Activated CD8-positive, alpha-beta memory T cell treated with anti-CD3 and anti-CD28 coated beads, Interleukin-2, amount 10 ng/mL, durations not matched to agents 7 days and 5 days (primary cell): ENCODE results near the gene IL36B. TPM values are rescaled to one million over a fixed set of nuclear protein-coding genes. Genes with fewer than 3 reads are reported as not detected.

Experiments used
- ATAC-seq: fragments of 150-1000 bp; cut with Tn5 transposase; one replicate; pipeline ENCODE4 v1.10.0; 2021; ENCODE audit warnings: moderate library complexity
- CTCF ChIA-PET: fragments of 350-600 bp; sonication (Branson Sonifier 250); formaldehyde crosslinking; loops from one replicate; lab custom pipeline; 2021; ENCODE audit warnings: antibody characterized with exemption; lab: Charles Lee
- DNase-seq: peaks from one replicate; pipeline ENCODE4 v3.0.0-alpha.2; 2020
- H3K27ac Mint-ChIP-seq: one replicate; pipeline ENCODE4 v1.8.0; 2021; ENCODE audit warnings: mild to moderate bottlenecking, mixed read lengths
- H3K27me3 Mint-ChIP-seq: one replicate; pipeline ENCODE4 v1.8.0; 2021; ENCODE audit warnings: mixed read lengths
- H3K36me3 Mint-ChIP-seq: one replicate; pipeline ENCODE4 v1.8.0; 2021; ENCODE audit warnings: mild to moderate bottlenecking, mixed read lengths
- H3K4me1 Mint-ChIP-seq: one replicate; pipeline ENCODE4 v1.8.0; 2021; ENCODE audit warnings: mixed read lengths
- H3K4me3 Mint-ChIP-seq: one replicate; pipeline ENCODE4 v1.8.0; 2021; ENCODE audit warnings: mild to moderate bottlenecking, moderate library complexity, mixed read lengths
- H3K9me3 Mint-ChIP-seq: one replicate; pipeline ENCODE4 v1.8.0; 2022; ENCODE audit warnings: low read depth, mixed read lengths
- total RNA-seq, 2 experiments: library from RNA; stranded (reverse); gene quantifications; one replicate each; pipeline ENCODE4 v1.2.3, GENCODE V29; 2021

The IL36B gene
- total RNA-seq, 2 experiments from 2014 or later: not detected

DNA sequence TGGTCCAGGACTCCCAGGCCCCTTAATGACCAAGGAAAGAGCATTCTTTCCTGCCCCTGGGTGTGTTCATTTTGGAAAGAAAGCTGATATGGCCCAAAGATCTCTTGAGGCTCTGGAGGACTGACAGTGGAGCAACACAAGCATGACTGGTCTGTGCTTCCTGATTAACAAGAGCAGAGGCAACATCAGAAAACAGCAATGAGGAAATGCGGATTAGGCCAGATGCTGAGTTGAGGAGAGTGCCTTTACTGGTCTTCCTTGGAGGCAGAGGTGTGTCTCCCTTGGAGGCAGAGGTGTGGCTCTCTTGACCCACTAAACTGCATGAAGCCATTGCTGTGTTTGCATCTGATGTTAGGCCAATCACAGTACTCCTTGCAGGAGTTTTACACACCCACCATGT, 19.9 kb downstream of the IL36B start:
- Mint-ChIP-seq H3K9me3 (no peaks in the 10 kb centered on the region), H3K27ac (no peak overlapping the region), H3K27me3 (peaks cover 48% of the 10 kb centered on the region), H3K36me3 (no peaks in the 10 kb centered on the region), H3K4me3 (no peak overlapping the region), H3K4me1 (no peaks in the 10 kb centered on the region)
- ATAC-seq (no peak), DNase-seq (no peak)
- CTCF ChIA-PET: interaction anchor here (1.1 kb wide), 1 partner anchor 10 kb away, joined by 3 read pairs; no protein-coding TSS in a partner anchor

DNA sequence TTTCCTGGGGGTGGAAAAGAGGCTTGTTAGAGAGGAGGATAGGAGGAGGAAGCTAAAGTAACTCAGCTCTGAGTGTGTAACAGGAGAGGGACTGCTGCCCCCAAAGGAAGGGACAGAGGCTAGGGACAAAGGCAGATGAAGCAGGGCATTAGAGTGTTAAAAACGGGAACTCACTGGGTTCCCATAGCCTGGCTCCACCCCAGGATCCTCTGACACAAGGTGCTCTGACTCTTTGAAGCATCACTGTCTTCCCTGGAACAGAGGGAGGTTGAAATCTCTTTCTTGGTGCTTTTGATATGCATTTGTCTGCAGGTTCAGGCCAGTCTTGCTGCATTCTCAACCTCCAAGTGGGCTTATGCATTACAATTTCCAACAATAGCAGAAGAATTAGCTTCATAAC, 24.6 kb downstream of the IL36B start:
- Mint-ChIP-seq H3K4me3 (no peak overlapping the region), H3K4me1 (no peaks in the 10 kb centered on the region), H3K27ac (no peak overlapping the region), H3K36me3 (no peaks in the 10 kb centered on the region), H3K9me3 (no peaks in the 10 kb centered on the region), H3K27me3 (peaks cover 77% of the 10 kb centered on the region)
- no peak for ATAC-seq
- CTCF ChIA-PET: no interaction called here
- DNase-seq: no peak

DNA sequence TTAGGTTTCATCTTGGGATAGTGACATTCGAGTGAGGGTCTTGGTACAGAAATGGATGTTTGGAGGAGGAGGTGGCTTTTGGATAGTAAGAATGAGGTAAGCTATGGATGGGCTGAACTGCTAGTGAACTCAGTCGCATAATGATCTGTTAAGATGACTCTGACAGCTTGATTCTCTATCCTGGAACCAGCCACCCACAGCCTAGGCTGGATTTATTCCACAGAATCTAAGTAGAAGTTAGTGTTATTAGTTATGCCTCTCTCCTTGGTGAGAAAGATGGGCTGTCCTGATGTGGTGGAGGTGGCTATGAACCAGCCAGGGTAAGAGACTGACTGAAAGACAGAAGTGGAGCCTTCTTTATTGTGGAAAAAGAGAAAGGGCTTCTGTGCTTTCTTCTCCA, 25.0 kb downstream of the IL36B start:
- CTCF ChIA-PET: no interaction called here
- Mint-ChIP-seq H3K9me3 (no peaks in the 10 kb centered on the region), H3K36me3 (no peaks in the 10 kb centered on the region), H3K27me3 (peaks cover 79% of the 10 kb centered on the region), H3K4me1 (no peaks in the 10 kb centered on the region), H3K27ac (no peak overlapping the region), H3K4me3 (no peak overlapping the region)
- no peak for ATAC-seq
- no peak for DNase-seq

DNA sequence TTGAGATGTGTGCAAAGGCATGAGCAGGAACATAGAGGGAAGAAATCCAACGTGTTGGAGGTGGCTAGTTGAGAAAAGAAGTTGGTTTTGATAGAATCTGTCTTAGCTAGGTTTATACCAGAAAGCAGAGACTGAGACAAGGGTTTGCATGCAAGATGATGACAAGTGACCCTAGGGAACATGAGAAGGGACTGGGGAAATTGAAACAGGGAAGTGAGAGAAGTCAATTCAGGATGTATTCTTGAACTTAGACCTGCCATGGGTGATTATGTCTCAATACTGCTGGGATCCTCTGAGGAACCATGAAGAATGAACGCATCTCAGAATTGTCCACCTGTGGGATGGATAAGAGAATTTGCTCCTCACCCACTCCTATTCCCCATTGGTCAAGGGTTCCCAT, 26.9 kb downstream of the IL36B start:
- Mint-ChIP-seq H3K27me3 (peaks cover 70% of the 10 kb centered on the region), H3K4me1 (no peaks in the 10 kb centered on the region)
- CTCF ChIA-PET: no interaction called here

DNA sequence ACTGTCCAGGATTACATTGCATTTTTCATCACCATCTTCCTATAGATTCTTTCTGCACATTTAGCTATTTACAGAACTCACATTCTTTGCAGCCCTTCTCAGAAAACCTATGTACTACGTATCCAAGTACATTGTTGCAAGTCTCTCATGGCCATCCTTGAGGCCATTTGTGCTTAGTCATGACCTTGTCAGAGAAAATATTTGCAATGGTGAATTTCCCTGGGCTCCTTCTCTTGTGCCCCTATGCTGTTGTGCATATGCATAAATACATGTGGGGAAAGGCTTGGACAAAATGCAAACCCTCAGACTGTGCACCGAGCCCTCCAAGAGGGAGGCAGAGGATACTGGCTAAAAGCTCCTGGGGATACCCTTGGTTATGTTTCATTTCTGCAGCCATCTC, 27.9 kb downstream of the IL36B start:
- ATAC-seq (no peak), DNase-seq (no peak)
- Mint-ChIP-seq H3K36me3 (no peaks in the 10 kb centered on the region), H3K27me3 (peaks cover 64% of the 10 kb centered on the region), H3K9me3 (no peaks in the 10 kb centered on the region), H3K4me1 (no peaks in the 10 kb centered on the region), H3K27ac (no peak overlapping the region), H3K4me3 (no peak overlapping the region)
- CTCF ChIA-PET: no interaction called here

More for the DNA sequence above, 26.9 kb downstream of the IL36B start:
- Mint-ChIP-seq H3K36me3 (no peaks in the 10 kb centered on the region), H3K27ac (no peak overlapping the region), H3K9me3 (no peaks in the 10 kb centered on the region), H3K4me3 (no peak overlapping the region)
- no peak for ATAC-seq
- no peak for DNase-seq

DNA sequence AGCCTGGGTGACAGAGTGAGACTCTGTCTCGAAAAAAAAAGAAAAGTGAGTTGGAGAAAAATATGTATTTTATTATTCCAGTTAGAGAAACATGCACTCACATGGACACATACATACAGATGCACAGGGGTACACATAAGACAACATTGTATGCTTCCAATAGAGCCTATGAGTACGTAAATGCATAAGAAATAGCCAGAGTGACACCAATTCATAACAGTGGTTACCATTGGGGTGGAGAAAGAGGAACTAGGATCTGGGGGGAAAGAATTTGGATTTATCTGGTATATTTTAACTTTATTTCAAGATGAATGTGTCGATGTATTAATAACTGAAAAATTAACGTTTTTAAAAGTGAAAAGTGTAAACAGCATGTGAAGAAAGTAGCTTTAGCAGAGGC, 31.4 kb downstream of the IL36B start:
- Mint-ChIP-seq H3K27me3 (peaks cover 66% of the 10 kb centered on the region), H3K27ac (no peak overlapping the region), H3K9me3 (peaks cover 2% of the 10 kb centered on the region), H3K4me1 (no peaks in the 10 kb centered on the region), H3K36me3 (peaks cover 1% of the 10 kb centered on the region), H3K4me3 (no peak overlapping the region)
- DNase-seq: no peak
- CTCF ChIA-PET: no interaction called here
- no peak for ATAC-seq

DNA sequence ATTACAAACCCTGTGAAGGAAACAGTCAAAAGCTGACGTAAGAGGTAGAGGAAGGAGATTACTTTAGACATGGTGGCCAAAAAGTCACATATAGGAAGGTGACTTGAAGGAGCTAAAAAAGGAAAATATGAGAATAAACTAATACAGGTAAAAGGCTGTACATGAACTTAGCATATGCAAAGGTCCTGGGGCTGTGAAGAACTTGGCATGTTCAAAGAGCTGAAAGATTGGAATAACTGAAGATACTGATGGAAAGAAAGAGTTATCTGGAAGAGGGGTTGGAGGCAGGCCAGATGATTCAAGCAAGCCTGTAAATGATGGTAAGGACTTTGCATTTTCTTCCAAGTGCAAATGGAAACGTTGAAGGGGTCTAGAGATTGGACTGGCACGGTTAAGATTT, 34.2 kb downstream of the IL36B start:
- CTCF ChIA-PET: no interaction called here
- DNase-seq: no peak
- peaks cover 2% of the 10 kb centered on the region for H3K9me3 Mint-ChIP-seq
- peaks cover 1% of the 10 kb centered on the region for H3K36me3 Mint-ChIP-seq
- no peak overlapping the region for H3K4me3 Mint-ChIP-seq
- no peak overlapping the region for H3K27ac Mint-ChIP-seq
- ATAC-seq: no peak
- H3K4me1 Mint-ChIP-seq: no peaks in the 10 kb centered on the region
- peaks cover 48% of the 10 kb centered on the region for H3K27me3 Mint-ChIP-seq

DNA sequence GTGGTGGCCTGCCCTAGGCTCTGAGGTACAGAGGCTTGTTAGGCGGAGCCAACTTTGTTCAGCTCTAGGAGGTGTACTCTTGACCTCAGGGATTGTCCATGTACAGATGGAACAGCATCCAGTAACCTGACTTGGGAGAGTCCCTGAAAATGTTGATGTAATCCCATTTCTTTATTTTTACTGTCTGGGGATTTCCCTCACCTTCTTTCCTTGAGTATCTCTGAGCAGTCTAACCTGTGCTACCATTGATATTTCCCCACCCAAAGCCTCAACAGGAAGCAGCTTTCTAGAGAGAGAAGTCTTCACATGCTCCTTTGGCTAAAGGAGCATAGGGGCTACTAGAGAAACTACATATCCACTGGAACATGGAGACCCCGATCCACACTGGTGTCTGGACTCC, 37.0 kb downstream of the IL36B start:
- no peak for DNase-seq
- CTCF ChIA-PET: no interaction called here

DNA sequence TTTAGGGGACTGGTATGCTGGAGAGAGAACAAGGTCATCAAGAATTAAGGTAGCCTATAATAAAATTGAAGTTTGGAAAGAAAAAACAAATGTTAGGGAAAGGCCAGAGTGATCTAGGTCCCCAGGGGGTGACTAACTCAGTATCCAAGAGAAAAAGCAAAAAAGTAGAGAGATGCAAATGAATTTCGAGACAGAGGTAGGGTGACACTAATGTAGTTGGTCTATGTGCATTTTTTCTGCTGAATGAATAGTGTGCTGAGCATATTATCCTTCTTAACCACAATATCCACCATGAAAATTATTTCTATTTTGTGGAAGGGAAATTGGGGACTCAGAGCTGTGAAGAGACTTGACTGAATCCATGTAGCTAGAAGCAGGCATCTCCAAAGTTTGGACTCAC, 37.6 kb downstream of the IL36B start:
- Mint-ChIP-seq H3K36me3 (peaks cover 1% of the 10 kb centered on the region), H3K4me3 (no peak overlapping the region), H3K4me1 (peaks cover 5% of the 10 kb centered on the region), H3K27me3 (peaks cover 49% of the 10 kb centered on the region), H3K27ac (no peak overlapping the region), H3K9me3 (peaks cover 6% of the 10 kb centered on the region)
- no peak for ATAC-seq
- CTCF ChIA-PET: no interaction called here
- no peak for DNase-seq

More for the DNA sequence above, 37.0 kb downstream of the IL36B start:
- Mint-ChIP-seq H3K9me3 (peaks cover 6% of the 10 kb centered on the region), H3K27ac (no peak overlapping the region), H3K36me3 (peaks cover 1% of the 10 kb centered on the region), H3K4me1 (peaks cover 3% of the 10 kb centered on the region), H3K4me3 (no peak overlapping the region), H3K27me3 (peaks cover 46% of the 10 kb centered on the region)
- ATAC-seq: no peak

DNA sequence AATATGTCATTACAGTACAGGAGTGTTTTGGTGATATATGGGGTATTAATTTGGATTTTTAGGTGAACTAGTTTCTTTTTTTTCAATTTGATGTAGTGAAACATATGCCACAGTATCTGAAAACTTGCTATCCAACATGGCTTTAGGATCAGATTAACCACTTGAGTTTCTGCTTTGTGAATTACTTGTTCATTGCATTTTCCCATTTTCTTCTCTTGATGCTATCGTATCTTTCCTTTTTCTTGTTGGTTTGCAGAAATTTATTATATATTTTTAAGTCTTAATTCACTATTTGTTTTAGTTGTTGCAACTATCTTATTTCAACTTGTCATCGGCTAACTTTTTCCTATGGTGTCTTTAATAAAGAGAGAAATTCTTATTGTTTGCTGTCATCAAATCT, 38.6 kb downstream of the IL36B start:
- Mint-ChIP-seq H3K27me3 (peaks cover 45% of the 10 kb centered on the region), H3K27ac (no peak overlapping the region), H3K36me3 (peaks cover 1% of the 10 kb centered on the region), H3K4me1 (peaks cover 7% of the 10 kb centered on the region), H3K4me3 (no peak overlapping the region), H3K9me3 (peaks cover 6% of the 10 kb centered on the region)
- ATAC-seq (no peak), DNase-seq (no peak)
- CTCF ChIA-PET: no interaction called here

DNA sequence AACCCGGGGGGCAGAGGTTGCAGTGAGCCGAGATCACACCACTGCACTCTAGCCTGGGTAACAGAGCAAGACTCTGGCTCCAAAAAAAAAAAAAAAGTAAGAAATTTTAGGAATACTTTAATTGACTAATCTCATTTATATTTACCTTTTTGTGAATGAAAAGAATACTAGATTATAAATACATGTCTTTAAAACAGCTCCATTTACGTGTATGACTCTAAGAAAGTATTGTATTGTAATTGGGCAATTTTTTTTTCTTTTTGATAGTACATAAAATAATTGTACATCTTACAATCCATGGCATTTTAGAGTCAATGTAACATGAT, 39.4 kb downstream of the IL36B start:
- Mint-ChIP-seq H3K36me3 (no peaks in the 10 kb centered on the region), H3K27me3 (peaks cover 37% of the 10 kb centered on the region), H3K4me1 (peaks cover 7% of the 10 kb centered on the region), H3K27ac (no peak overlapping the region), H3K9me3 (peaks cover 6% of the 10 kb centered on the region), H3K4me3 (no peak overlapping the region)
- CTCF ChIA-PET: no interaction called here
- no peak for ATAC-seq
- DNase-seq: no peak

DNA sequence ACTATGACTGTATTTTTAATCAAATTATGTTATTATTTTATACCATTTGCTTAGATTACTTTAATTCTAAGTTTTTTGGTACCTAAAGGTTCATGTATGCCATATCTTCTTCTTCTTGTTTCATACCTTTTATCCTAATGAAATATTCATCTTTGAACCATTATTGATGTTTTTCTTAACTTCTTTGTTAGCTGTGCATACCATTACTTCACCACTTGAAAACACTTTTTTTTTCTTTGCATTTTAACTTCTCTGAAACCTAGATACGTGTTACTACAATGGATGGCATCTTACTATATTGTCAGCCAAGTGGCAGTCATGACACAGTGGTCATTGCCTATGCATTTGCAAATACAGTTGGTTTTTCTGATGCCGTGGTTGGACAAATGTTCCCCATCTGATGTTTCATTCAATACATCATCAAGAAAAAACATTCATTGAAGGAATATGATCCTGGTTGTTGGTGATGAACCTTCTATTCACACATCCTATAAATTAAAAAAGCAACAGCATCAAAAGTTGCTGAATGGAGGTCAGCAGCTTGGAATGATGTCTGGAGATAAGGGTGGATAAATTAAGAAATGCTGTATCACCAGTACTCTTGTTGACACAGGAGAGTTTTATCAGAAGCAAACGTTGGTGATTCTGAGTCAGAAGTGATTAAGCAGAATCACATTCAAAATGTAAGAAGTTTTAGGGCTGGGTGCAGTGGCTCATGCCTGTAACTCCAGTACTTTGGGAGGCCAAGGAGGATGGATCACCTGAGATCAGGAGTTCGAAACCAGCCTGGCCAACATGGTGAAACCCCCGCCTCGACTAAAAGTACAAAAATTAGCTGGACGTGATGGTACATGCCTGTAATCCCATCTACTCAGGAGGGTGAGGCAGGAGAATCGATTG, 40.0 kb downstream of the IL36B start:
- peaks cover 6% of the 10 kb centered on the region for H3K9me3 Mint-ChIP-seq
- CTCF ChIA-PET: no interaction called here
- DNase-seq: no peak
- H3K36me3 Mint-ChIP-seq: no peaks in the 10 kb centered on the region
- ATAC-seq: no peak
- H3K4me3 Mint-ChIP-seq: no peak overlapping the region
- no peak overlapping the region for H3K27ac Mint-ChIP-seq
- H3K27me3 Mint-ChIP-seq: peaks cover 37% of the 10 kb centered on the region
- peaks cover 7% of the 10 kb centered on the region for H3K4me1 Mint-ChIP-seq

DNA sequence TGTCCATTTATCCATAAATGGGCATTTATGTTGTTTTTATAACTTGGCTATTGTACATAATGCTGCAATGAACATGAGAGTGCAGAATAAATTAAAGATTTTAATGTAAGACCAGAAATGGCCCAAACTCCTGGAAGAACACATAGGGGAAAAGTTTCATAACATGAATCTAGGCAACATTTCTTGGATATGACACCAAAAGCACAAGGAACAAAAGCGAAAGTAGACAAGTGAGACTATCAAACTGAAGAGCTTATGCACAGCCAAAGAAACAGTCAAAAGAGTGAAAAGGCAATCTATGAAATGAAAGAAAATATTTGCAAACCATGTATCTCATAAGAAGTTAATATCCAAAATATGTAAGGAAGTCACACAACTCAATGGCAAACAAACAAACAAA, 41.6 kb downstream of the IL36B start:
- Mint-ChIP-seq H3K9me3 (peaks cover 3% of the 10 kb centered on the region), H3K27me3 (peaks cover 22% of the 10 kb centered on the region), H3K27ac (no peak overlapping the region), H3K4me1 (peaks cover 7% of the 10 kb centered on the region), H3K36me3 (no peaks in the 10 kb centered on the region), H3K4me3 (no peak overlapping the region)
- CTCF ChIA-PET: no interaction called here
- no peak for ATAC-seq
- DNase-seq: no peak

DNA sequence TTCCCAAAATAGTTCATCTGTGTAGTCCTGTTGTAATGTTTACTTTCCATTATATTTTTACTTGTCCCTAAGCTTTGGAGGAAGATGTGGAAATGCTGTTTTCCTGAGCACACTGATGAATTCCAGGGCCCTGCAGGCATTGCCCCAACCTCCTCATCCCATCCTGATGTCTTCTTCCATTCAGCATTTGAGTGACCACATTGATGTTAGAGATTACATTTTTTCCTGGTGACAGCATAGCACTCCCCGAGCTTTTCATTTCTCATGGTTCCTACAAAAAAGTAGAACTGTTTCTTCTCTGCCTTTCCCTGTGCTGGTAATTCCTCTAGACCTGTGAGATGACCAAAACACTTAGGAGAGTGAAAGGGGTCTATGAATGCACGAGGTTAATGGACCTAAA, 42.6 kb downstream of the IL36B start:
- Mint-ChIP-seq H3K36me3 (no peaks in the 10 kb centered on the region), H3K4me3 (no peak overlapping the region), H3K27ac (no peak overlapping the region), H3K27me3 (peaks cover 22% of the 10 kb centered on the region), H3K9me3 (peaks cover 3% of the 10 kb centered on the region), H3K4me1 (peaks cover 7% of the 10 kb centered on the region)
- CTCF ChIA-PET: no interaction called here
- DNase-seq: no peak
- no peak for ATAC-seq
